HG03159 (cell line): ENCODE data around the gene CBLL1.

ENCODE experiments used
- ATAC-seq: cut with Tn5 transposase; IDR thresholded peaks from one replicate; pipeline ENCODE4 v1.9.1; 2021; ENCODE audit warnings: mild to moderate bottlenecking, moderate library complexity; ENCODE audit not compliant: unreplicated experiment

Gene CBLL1

GRCh38 chr7:107809179-107809578 lies 65.2 kb downstream of the CBLL1 start:
- ATAC-seq = no peak

GRCh38 chr7:107810626-107811025 lies 66.7 kb downstream of the CBLL1 start:
- no peak for ATAC-seq
